NCI-H2196 treated with DMSO at 0.1 percent for 48 hours (cell line): ENCODE results near the gene IPO11.

Experiments used
- DNase-seq: peaks from one replicate; lab custom pipeline; 2025; ENCODE audit not compliant: unreplicated experiment; lab: John Stamatoyannopoulos, UW

IPO11 gene

GRCh38 chr5:62568800-62569432 is 156.4 kb downstream of the IPO11 start:
- DNase-seq: no peak

GRCh38 chr5:62569470-62569869 is 156.9 kb downstream of the IPO11 start:
- no peak for DNase-seq

GRCh38 chr5:62572918-62573514 is 160.5 kb downstream of the IPO11 start:
- DNase-seq: no peak

GRCh38 chr5:62574599-62574998 is 162.0 kb downstream of the IPO11 start:
- DNase-seq: no peak

- DNase-seq: no peak
Observed at GRCh38 chr5:62575066-62575465, 162.5 kb downstream of the IPO11 start.

GRCh38 chr5:62575489-62575888 is 162.9 kb downstream of the IPO11 start:
- DNase-seq: no peak

- no peak for DNase-seq
Observed at GRCh38 chr5:62576570-62577170, 164.1 kb downstream of the IPO11 start.

GRCh38 chr5:62577488-62577887 is 164.9 kb downstream of the IPO11 start:
- DNase-seq: no peak

- no peak for DNase-seq
Observed at GRCh38 chr5:62578540-62578939, 166.0 kb downstream of the IPO11 start, which contains the start of gene LRRC70. Gene LRRC70, plus strand, starts transcription at chr5:62578819. Its CDS starts 620 bp downstream, at chr5:62579439.

- DNase-seq: no peak
Observed at GRCh38 chr5:62579761-62580160, 167.2 kb downstream of the IPO11 start.

- DNase-seq: no peak
Observed at GRCh38 chr5:62581836-62582597, 169.5 kb downstream of the IPO11 start.

GRCh38 chr5:62584391-62584790 is 171.8 kb downstream of the IPO11 start:
- DNase-seq: no peak

- no peak for DNase-seq
Observed at GRCh38 chr5:62585306-62585705, 172.7 kb downstream of the IPO11 start.

GRCh38 chr5:62585751-62586150 is 173.2 kb downstream of the IPO11 start:
- DNase-seq: no peak

- DNase-seq: no peak
Observed at GRCh38 chr5:62587737-62588136, 175.2 kb downstream of the IPO11 start.

GRCh38 chr5:62588668-62589067 is 176.1 kb downstream of the IPO11 start:
- DNase-seq: no peak

GRCh38 chr5:62589504-62589903 is 176.9 kb downstream of the IPO11 start:
- DNase-seq: no peak

- no peak for DNase-seq
Observed at GRCh38 chr5:62590387-62590786, 177.8 kb downstream of the IPO11 start.

- no peak for DNase-seq
Observed at GRCh38 chr5:62592558-62592957, 180.0 kb downstream of the IPO11 start.

GRCh38 chr5:62593331-62593730 is 180.8 kb downstream of the IPO11 start:
- DNase-seq: no peak

- no peak for DNase-seq
Observed at GRCh38 chr5:62594364-62594984, 181.9 kb downstream of the IPO11 start.
